ENCODE data around the gene PAFAH1B2. TPM values are rescaled to one million over a fixed set of nuclear protein-coding genes. Genes with fewer than 3 reads are reported as not detected.

The PAFAH1B2 gene
- total RNA-seq, 1 donor from 2014 or later = 51.4 TPM

DNA sequence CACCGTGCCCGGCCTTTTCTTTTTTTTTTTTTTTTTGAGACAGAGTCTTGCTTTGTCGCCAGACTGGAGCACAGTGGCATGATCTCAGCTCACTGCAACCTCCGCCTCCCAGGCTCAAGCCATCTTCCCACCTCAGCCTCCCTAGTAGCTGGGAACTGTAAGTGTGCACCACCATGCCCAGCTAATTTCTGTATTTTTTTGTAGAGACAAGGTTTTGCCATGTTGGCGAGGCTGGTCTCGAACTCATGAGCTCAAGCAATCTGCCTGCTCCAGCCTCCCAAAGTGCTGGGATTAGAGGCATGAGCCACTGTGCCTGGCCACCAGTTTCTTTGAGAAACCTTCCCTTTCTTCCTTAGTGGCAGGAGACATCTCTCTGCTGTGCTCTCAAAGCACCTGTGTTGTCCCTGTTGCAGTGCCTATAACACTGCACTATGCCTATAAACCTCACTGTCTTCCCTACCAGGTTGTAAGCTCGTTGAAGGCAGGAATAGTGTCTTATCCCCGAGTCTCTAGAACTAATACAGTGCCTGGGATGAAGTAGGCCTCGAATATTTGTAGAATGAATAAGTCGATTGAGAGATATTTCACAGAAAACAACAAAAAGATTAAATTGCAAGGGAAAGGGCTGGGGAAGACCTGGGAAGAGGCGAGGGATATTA, 68.7 kb downstream of the PAFAH1B2 start:
- no peak for DNase-seq
- intact Hi-C loops (cut with micrococcal nuclease) = no loop called here
- no peak for ATAC-seq

- intact Hi-C loops (cut with micrococcal nuclease) = no loop called here
- ATAC-seq (no peak), DNase-seq (no peak)
Observed at GRCh38 chr11:117214404-117215110, 70.5 kb downstream of the PAFAH1B2 start.

DNA sequence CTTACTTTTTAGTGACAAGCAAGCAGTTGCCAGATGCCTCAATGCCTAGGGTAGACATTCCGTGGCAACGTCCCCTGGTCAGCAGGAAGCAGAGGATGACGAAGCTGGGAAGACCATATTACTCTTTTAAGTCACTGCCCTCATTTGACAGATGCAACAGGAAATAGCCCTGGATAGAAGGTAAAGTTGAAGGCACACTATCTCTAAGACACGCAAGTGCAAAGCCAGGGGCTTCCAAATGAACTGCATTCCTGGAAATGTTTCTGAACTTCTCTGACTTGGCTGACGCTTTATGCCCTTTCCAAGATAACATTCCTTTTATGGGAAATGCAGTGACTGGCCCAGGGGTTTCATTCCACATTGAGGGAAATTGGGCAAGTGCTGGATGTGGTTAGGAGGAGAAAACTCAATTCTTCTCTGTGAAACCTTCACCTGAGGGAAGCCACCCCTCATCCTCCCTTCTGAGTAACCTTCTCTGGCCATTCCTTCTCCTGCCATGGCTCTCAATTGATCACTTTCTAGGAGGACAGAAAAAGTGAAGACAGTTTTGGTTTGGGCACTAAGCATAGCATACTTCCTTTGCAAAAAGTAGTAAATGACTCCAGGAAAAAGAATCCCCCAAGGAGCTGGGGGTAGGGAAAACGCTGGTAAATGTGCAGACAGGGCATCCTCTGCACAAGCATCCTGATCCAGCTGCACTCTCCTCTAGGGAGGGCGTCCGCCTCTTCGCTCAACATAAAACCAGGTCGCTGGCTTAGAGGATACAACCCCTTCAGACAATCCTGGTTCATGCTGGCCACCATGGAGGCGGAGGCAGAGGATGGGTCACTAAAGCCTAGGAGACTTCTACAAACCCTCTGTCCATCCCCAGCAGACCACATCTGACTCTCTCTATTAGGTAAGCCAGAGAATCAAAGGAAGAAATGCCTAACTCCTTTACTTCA, 73.3 kb downstream of the PAFAH1B2 start:
- intact Hi-C loops (cut with micrococcal nuclease) = no loop called here
- DNase-seq (no peak), ATAC-seq (no peak)

- intact Hi-C loops (cut with micrococcal nuclease) = no loop called here
- DNase-seq = no peak
- ATAC-seq = peak; percentile 8
Observed at GRCh38 chr11:117218133-117218915, 74.2 kb downstream of the PAFAH1B2 start.

- ATAC-seq = no peak
- intact Hi-C loops (cut with micrococcal nuclease) = no loop called here
- no peak for DNase-seq
Observed at GRCh38 chr11:117219001-117219400, 74.9 kb downstream of the PAFAH1B2 start.

DNA sequence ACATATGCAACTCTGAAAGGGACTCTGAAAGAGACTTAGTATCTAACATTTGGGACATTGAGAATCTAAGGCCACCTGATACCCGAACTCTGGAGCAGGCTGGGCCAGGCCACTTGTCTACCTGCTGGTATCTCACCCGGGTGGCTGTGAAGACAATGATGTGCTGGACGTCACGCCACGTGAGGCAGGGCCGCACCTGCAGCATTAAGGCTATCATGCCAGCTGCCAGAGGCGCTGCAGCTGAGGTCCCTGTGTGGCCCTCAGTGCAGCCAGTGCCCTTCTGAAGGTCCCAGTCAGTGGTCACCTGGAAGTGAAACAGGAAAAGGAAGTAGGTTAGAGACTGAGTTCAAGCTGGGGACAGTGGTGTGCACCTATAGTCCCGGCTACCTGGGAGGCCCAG, 75.4 kb downstream of the PAFAH1B2 start:
- no peak for DNase-seq
- ATAC-seq = no peak
- intact Hi-C loops (cut with micrococcal nuclease) = no loop called here

GRCh38 chr11:117219995-117220394, 75.9 kb downstream of the PAFAH1B2 start:
- intact Hi-C loops (cut with micrococcal nuclease) = no loop called here
- DNase-seq (no peak), ATAC-seq (no peak)

DNA sequence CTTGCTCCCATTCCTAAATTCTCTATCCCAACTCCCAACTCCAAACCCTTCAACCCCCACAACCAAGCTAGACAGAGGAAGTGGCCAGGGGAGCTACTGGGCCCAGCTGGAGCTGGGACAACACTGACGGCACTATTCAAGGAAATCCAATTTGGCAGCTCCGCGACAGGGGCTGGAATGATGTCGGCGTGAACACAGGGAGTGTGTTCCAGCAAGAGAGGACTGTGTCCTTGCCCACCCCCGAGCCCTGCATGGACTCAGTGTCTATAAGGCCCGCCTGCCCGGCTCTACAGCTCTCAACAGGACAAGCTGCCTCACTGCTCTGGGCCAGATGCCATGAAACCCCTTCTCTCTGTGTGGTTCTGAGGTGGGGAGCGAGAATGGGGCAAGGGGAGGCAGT, 76.5 kb downstream of the PAFAH1B2 start:
- intact Hi-C loops (cut with micrococcal nuclease) = no loop called here
- peak; percentile 79 for ATAC-seq
- peak; percentile 89 for DNase-seq

- intact Hi-C loops (cut with micrococcal nuclease) = no loop called here
- DNase-seq (peak; percentile 67), ATAC-seq (peak; percentile 64)
Observed at GRCh38 chr11:117220999-117221774, 77.1 kb downstream of the PAFAH1B2 start.

DNA sequence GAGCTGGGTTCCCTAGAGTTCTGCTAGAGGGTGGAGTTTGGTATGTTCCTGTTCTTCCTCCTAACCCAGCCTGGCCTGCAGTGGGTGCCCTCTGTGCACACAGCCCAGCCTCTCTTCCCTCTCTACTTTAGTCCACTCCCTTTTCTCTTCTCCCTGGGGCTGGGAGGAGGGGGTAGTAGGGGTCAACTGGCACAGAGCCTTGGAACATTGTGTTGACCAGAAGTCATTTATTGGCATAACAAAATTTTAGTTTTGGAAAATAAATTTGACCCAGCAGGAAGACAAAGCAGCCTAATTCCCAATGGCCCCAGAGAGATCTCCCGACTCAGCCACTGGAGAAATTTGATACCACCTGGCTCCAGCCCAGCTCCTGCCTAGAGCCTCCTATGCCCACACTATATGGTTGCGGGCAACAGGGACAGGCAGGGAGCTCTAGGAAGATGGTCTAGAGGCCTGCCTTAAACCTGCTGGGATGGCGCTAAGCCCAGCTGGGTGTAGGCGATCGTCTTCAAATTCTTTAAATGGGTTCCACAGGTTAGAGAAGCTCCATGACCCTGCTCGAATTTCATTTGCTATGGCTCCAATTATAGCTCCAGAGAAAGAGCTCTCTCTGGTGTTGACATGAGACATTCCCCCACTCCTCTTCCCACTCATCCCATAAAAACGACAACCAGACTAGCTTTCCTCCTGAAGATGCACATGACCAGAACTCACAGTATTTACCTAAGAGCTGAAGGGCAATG, 77.9 kb downstream of the PAFAH1B2 start:
- intact Hi-C loops (cut with micrococcal nuclease) = no loop called here
- peak; percentile 66 for ATAC-seq
- DNase-seq = peak; percentile 76

DNA sequence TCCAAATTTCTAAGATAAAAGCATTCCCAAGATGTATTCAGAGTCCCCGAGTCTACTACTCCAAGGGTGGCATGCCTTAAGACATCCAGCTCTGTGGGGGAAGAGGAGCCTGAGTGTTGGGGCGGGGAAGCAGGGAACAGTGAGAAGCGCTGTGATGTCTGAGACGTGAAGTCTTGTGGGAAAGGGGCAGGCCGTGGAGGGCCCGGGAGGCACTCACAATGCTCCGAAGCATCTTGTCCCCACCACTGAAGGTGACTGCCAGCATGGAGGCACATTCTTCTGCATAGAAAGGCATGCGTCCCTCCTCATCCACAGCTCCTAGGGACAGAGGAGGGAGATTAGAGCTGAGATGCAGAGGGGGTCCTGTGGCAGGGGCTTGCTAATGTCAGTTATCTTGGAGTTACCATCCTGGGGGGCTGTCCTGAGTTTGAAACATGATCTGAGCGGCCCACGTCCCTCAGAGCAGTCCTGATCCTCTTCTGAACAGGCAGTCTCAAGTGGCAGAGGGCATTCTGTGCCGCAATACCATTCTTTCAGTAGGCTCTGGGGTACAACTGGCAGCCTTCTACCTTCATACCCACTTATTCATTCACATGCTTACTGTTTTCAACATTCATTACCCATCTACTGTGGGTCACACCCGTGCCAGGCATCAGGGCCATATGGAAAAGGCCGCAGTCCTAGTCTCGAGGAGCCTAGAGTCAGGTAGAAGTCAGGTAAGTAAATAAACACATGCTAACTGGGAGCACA, 79.1 kb downstream of the PAFAH1B2 start:
- intact Hi-C loops (cut with micrococcal nuclease) = no loop called here
- no peak for DNase-seq

GRCh38 chr11:117223741-117224689, 79.9 kb downstream of the PAFAH1B2 start:
- intact Hi-C loops (cut with micrococcal nuclease) = no loop called here
- no peak for DNase-seq
- ATAC-seq = no peak

More for the DNA sequence above, 79.1 kb downstream of the PAFAH1B2 start:
- no peak for ATAC-seq

GRCh38 chr11:117225553-117226170, 81.6 kb downstream of the PAFAH1B2 start:
- no peak for DNase-seq
- intact Hi-C loops (cut with micrococcal nuclease) = loop anchor here (5.0 kb wide), 1 partner anchor 43 kb away; no protein-coding TSS in a partner anchor
- no peak for ATAC-seq
